NCI-H82 (cell line): ENCODE data around the gene RBMS1.
A peak's percentile ranks its signal among the peaks of the same experiment; 100 is the strongest.

Experiments used
- DNase-seq: peaks from one replicate; lab custom pipeline; 2025; lab: John Stamatoyannopoulos, UW

RBMS1 gene

GRCh38 chr2:160253440-160254188 is 240.0 kb downstream of the RBMS1 start:
- DNase-seq: no peak

GRCh38 chr2:160252900-160253299 is 240.7 kb downstream of the RBMS1 start:
- no peak for DNase-seq

GRCh38 chr2:160252278-160252887 is 241.2 kb downstream of the RBMS1 start:
- peak; percentile 63 for DNase-seq

GRCh38 chr2:160251569-160251968 is 242.0 kb downstream of the RBMS1 start:
- no peak for DNase-seq

- DNase-seq: no peak
Observed at GRCh38 chr2:160249876-160250275, 243.7 kb downstream of the RBMS1 start.

- peak; percentile 91 for DNase-seq
Observed at GRCh38 chr2:160247296-160248035, 246.1 kb downstream of the RBMS1 start.

GRCh38 chr2:160246356-160246755 is 247.3 kb downstream of the RBMS1 start:
- DNase-seq: peak; percentile 20

GRCh38 chr2:160245614-160246155 is 247.9 kb downstream of the RBMS1 start:
- no peak for DNase-seq

GRCh38 chr2:160242893-160243564 is 250.6 kb downstream of the RBMS1 start:
- DNase-seq: peak; percentile 74

- DNase-seq: no peak
Observed at GRCh38 chr2:160241251-160242137, 252.1 kb downstream of the RBMS1 start.

GRCh38 chr2:160239436-160239835 is 254.2 kb downstream of the RBMS1 start:
- no peak for DNase-seq

- no peak for DNase-seq
Observed at GRCh38 chr2:160238392-160238791, 255.2 kb downstream of the RBMS1 start.

GRCh38 chr2:160232905-160233475 is 260.6 kb downstream of the RBMS1 start:
- DNase-seq: no peak

GRCh38 chr2:160229591-160229990 is 264.0 kb downstream of the RBMS1 start:
- DNase-seq: no peak

- DNase-seq: no peak
Observed at GRCh38 chr2:160228141-160228917, 265.3 kb downstream of the RBMS1 start.

- no peak for DNase-seq
Observed at GRCh38 chr2:160227293-160227915, 266.2 kb downstream of the RBMS1 start.

- DNase-seq: no peak
Observed at GRCh38 chr2:160226367-160226766, 267.2 kb downstream of the RBMS1 start.

GRCh38 chr2:160225722-160226121 is 267.9 kb downstream of the RBMS1 start:
- DNase-seq: no peak

- no peak for DNase-seq
Observed at GRCh38 chr2:160224507-160224906, 269.1 kb downstream of the RBMS1 start.
